Trophoblast cell (in vitro differentiated cells and primary cell): ENCODE data around the gene INPP5D.

Source experiments
- DNase-seq, 2 donors: peaks; one replicate each; pipeline ENCODE4 v3.0.0-alpha.2; 2016
- H2AFZ ChIP-seq: 2 replicates; pipeline ENCODE4 v1.6.1; 2013; ENCODE audit warnings: low read length, moderate library complexity, mild to moderate bottlenecking; ENCODE audit not compliant: insufficient read depth, poor library complexity
- H2AK5ac ChIP-seq: 2 replicates; pipeline ENCODE4 v1.6.1; 2013; ENCODE audit warnings: mild to moderate bottlenecking, low read length
- H2BK120ac ChIP-seq: 2 replicates; pipeline ENCODE4 v1.6.1; 2013; ENCODE audit warnings: low read length, mild to moderate bottlenecking, moderate library complexity; ENCODE audit not compliant: insufficient read depth, poor library complexity
- H2BK12ac ChIP-seq: 2 replicates; pipeline ENCODE4 v1.6.1; 2013; ENCODE audit warnings: mild to moderate bottlenecking, low read length, moderate library complexity
- H2BK5ac ChIP-seq: 2 replicates; pipeline ENCODE4 v1.6.1; 2013; ENCODE audit warnings: low read length, low read depth, moderate library complexity, mild to moderate bottlenecking; ENCODE audit not compliant: poor library complexity
- H3K14ac ChIP-seq: 2 replicates; pipeline ENCODE4 v1.6.1; 2013; ENCODE audit warnings: mild to moderate bottlenecking, low read length
- H3K18ac ChIP-seq: 2 replicates; pipeline ENCODE4 v1.6.1; 2013; ENCODE audit warnings: mild to moderate bottlenecking, low read length
- H3K23ac ChIP-seq: 2 replicates; pipeline ENCODE4 v1.6.1; 2013; ENCODE audit warnings: low read length
- H3K27ac ChIP-seq: 2 replicates; pipeline ENCODE4 v1.5.1; 2013; ENCODE audit warnings: low read depth, mild to moderate bottlenecking, inconsistent platforms, low read length, moderate library complexity
- H3K27me3 ChIP-seq: 2 replicates; pipeline ENCODE4 v1.6.1; 2013; ENCODE audit warnings: inconsistent platforms, mild to moderate bottlenecking, low read length, moderate library complexity; ENCODE audit not compliant: insufficient read depth
- H3K36me3 ChIP-seq, 2 experiments: 1 replicate in 1 of 2; 2 replicates in 1 of 2; pipeline ENCODE4 v1.6.1; 2013; ENCODE audit warnings: low read length in 2 of 2, mild to moderate bottlenecking in 2 of 2, moderate library complexity in 1 of 2; ENCODE audit not compliant: insufficient read depth in 2 of 2, control insufficient read depth in 1 of 2
- H3K4ac ChIP-seq: 2 replicates; pipeline ENCODE4 v1.6.1; 2013; ENCODE audit warnings: low read depth, mild to moderate bottlenecking, low read length, moderate library complexity
- H3K4me1 ChIP-seq, 2 experiments: 1 replicate in 1 of 2; 2 replicates in 1 of 2; pipeline ENCODE4 v1.6.1; 2013; ENCODE audit warnings: low read length in 2 of 2, mild to moderate bottlenecking in 2 of 2, moderate library complexity in 1 of 2; ENCODE audit not compliant: insufficient read depth in 2 of 2, control insufficient read depth in 1 of 2
- H3K4me2 ChIP-seq: 2 replicates; pipeline ENCODE4 v1.6.1; 2013; ENCODE audit warnings: inconsistent platforms, mild to moderate bottlenecking, low read length, moderate library complexity
- H3K4me3 ChIP-seq: 2 replicates; pipeline ENCODE4 v1.5.1; 2013; ENCODE audit warnings: mild to moderate bottlenecking, low read depth, low read length, inconsistent platforms
- H3K79me1 ChIP-seq: one replicate; pipeline ENCODE4 v1.6.1; 2013; ENCODE audit warnings: low read length
- H3K79me2 ChIP-seq: 2 replicates; pipeline ENCODE4 v1.6.1; 2013; ENCODE audit warnings: low read length, mild to moderate bottlenecking; ENCODE audit not compliant: control insufficient read depth, insufficient read depth, poor library complexity
- H3K9ac ChIP-seq: 2 replicates; pipeline ENCODE4 v1.6.1; 2013; ENCODE audit warnings: mild to moderate bottlenecking, low read length
- H3K9me3 ChIP-seq: 2 replicates; pipeline ENCODE4 v1.6.1; 2013; ENCODE audit warnings: low read depth, mild to moderate bottlenecking, control low read depth, inconsistent platforms, low read length; ENCODE audit not compliant: insufficient read depth
- H4K12ac ChIP-seq: 2 replicates; pipeline ENCODE4 v1.6.1; 2013; ENCODE audit warnings: low read depth, mild to moderate bottlenecking, low read length, moderate library complexity
- H4K8ac ChIP-seq: 2 replicates; pipeline ENCODE4 v1.6.1; 2013; ENCODE audit warnings: low read depth, mild to moderate bottlenecking, low read length, moderate library complexity
- H4K91ac ChIP-seq: one replicate; pipeline ENCODE4 v1.6.1; 2013; ENCODE audit warnings: low read depth, mild to moderate bottlenecking, low read length, moderate library complexity
- WGBS: extraction: QIAGEN DNeasy Blood & Tissue Kit; methylation state at CpG from one replicate; pipeline ENCODE4 v1.1.7; 2013; ENCODE audit warnings: missing lambda C conversion rate; ENCODE audit not compliant: insufficient read length, insufficient coverage; ENCODE audit errors: extremely low coverage; 5-methylcytosine and 5-hydroxymethylcytosine counted together

Gene INPP5D

GRCh38 chr2:233203060-233203459, 142.9 kb downstream of the INPP5D start:
- H3K18ac ChIP-seq, result no peak overlapping the region
- no peaks in the 10 kb centered on the region for H3K79me1 ChIP-seq
- H3K9me3 ChIP-seq, result peaks cover 16% of the 10 kb centered on the region
- no peak overlapping the region for H4K12ac ChIP-seq
- no peak overlapping the region for H3K14ac ChIP-seq
- no peaks in the 10 kb centered on the region for H3K79me2 ChIP-seq
- no CpG with 5 or more reads among the region's 5 CpGs for WGBS
- no peak overlapping the region for H2BK12ac ChIP-seq
- H3K23ac ChIP-seq, result no peak overlapping the region
- no peak overlapping the region for H4K8ac ChIP-seq
- no peak overlapping the region for H4K91ac ChIP-seq
- no peaks in the 10 kb centered on the region for H3K4me1 ChIP-seq
- no peak for DNase-seq
- H3K4ac ChIP-seq, result no peak overlapping the region
- no peak overlapping the region for H2BK120ac ChIP-seq
- H3K27me3 ChIP-seq, result no peaks in the 10 kb centered on the region
- no peak overlapping the region for H3K27ac ChIP-seq
- peaks cover 0 to 4% of the 10 kb centered on the region in 2 experiments for H3K36me3 ChIP-seq
- H3K4me3 ChIP-seq, result no peak overlapping the region
- no peak overlapping the region for H3K9ac ChIP-seq
- no peak overlapping the region for H2AK5ac ChIP-seq
- H2AFZ ChIP-seq, result no peak overlapping the region
- H2BK5ac ChIP-seq, result no peak overlapping the region
- no peak overlapping the region for H3K4me2 ChIP-seq

GRCh38 chr2:233204286-233204936, 144.3 kb downstream of the INPP5D start:
- no peaks in the 10 kb centered on the region for H3K27me3 ChIP-seq
- peak overlapping the region; percentile 3 for H3K4me3 ChIP-seq
- H2AK5ac ChIP-seq, result no peak overlapping the region
- no peak overlapping the region for H3K4ac ChIP-seq
- H2BK12ac ChIP-seq, result no peak overlapping the region
- no peak overlapping the region for H2AFZ ChIP-seq
- H3K9me3 ChIP-seq, result peaks cover 16% of the 10 kb centered on the region
- H3K27ac ChIP-seq, result no peak overlapping the region
- no peak overlapping the region for H4K8ac ChIP-seq
- H2BK5ac ChIP-seq, result no peak overlapping the region
- H3K36me3 ChIP-seq, result peaks cover 0 to 4% of the 10 kb centered on the region in 2 experiments
- H3K79me1 ChIP-seq, result no peaks in the 10 kb centered on the region
- peaks cover 10% of the 10 kb centered on the region in 2 experiments for H3K4me1 ChIP-seq
- no peaks in the 10 kb centered on the region for H3K79me2 ChIP-seq
- DNase-seq, result no peak
- H3K4me2 ChIP-seq, result no peak overlapping the region
- no peak overlapping the region for H4K91ac ChIP-seq
- no peak overlapping the region for H3K14ac ChIP-seq
- peak overlapping the region; percentile 42 for H3K23ac ChIP-seq
- no peak overlapping the region for H4K12ac ChIP-seq
- no peak overlapping the region for H3K9ac ChIP-seq
- H3K18ac ChIP-seq, result no peak overlapping the region
- H2BK120ac ChIP-seq, result no peak overlapping the region
- no CpG with 5 or more reads among the region's 50 CpGs for WGBS

- no peak overlapping the region for H3K4me3 ChIP-seq
- H2BK5ac ChIP-seq, result no peak overlapping the region
- H3K27me3 ChIP-seq, result no peaks in the 10 kb centered on the region
- no peak overlapping the region for H4K12ac ChIP-seq
- no peak overlapping the region for H4K8ac ChIP-seq
- H3K4me1 ChIP-seq, result peaks cover 10% of the 10 kb centered on the region in 2 experiments
- no peak overlapping the region for H4K91ac ChIP-seq
- no peak overlapping the region for H3K27ac ChIP-seq
- no CpG with 5 or more reads among the region's 10 CpGs for WGBS
- no peak for DNase-seq
- H2AK5ac ChIP-seq, result no peak overlapping the region
- H3K9me3 ChIP-seq, result peaks cover 9% of the 10 kb centered on the region
- H3K9ac ChIP-seq, result no peak overlapping the region
- H3K4ac ChIP-seq, result no peak overlapping the region
- no peak overlapping the region for H3K18ac ChIP-seq
- no peak overlapping the region for H2AFZ ChIP-seq
- no peak overlapping the region for H2BK12ac ChIP-seq
- no peaks in the 10 kb centered on the region for H3K79me1 ChIP-seq
- no peak overlapping the region for H3K14ac ChIP-seq
- H3K23ac ChIP-seq, result no peak overlapping the region
- H3K79me2 ChIP-seq, result no peaks in the 10 kb centered on the region
- H3K4me2 ChIP-seq, result no peak overlapping the region
- H3K36me3 ChIP-seq, result peaks cover 0 to 2% of the 10 kb centered on the region in 2 experiments
- H2BK120ac ChIP-seq, result no peak overlapping the region
These were observed 148.4 kb downstream of the INPP5D start for GRCh38 chr2:233208382-233209116.

- Histone ChIP-seq H3K27ac (no peak overlapping the region), H3K4ac (no peak overlapping the region), H3K79me2 (no peaks in the 10 kb centered on the region), H2BK120ac (no peak overlapping the region), H3K4me3 (no peak overlapping the region), H3K9ac (no peak overlapping the region), H3K14ac (no peak overlapping the region), H3K27me3 (no peaks in the 10 kb centered on the region), H2AK5ac (no peak overlapping the region), H2BK12ac (no peak overlapping the region), H3K79me1 (no peaks in the 10 kb centered on the region), H4K8ac (no peak overlapping the region), H2BK5ac (no peak overlapping the region), H3K9me3 (peaks cover 5% of the 10 kb centered on the region), H4K91ac (no peak overlapping the region), H3K23ac (no peak overlapping the region), H4K12ac (no peak overlapping the region), H2AFZ (no peak overlapping the region), H3K4me2 (no peak overlapping the region), H3K4me1 (peaks cover 10% of the 10 kb centered on the region in 2 experiments), H3K18ac (no peak overlapping the region), H3K36me3 (peaks cover 0 to 2% of the 10 kb centered on the region in 2 experiments)
- no peak for DNase-seq
- no CpG with 5 or more reads among the region's 4 CpGs for WGBS
These were observed 149.0 kb downstream of the INPP5D start for GRCh38 chr2:233209117-233209532.
